ENCODE measurements around the gene NRIP1.

GRCh38 chr21:14962217-14962616 is 102.6 kb downstream of the NRIP1 start:
- TF ChIP-seq CTCF (IDR thresholded peaks at IDR 0.05 in 2 of 3, conservative IDR thresholded peaks at IDR 0.05 in 1 of 3; ENCODE audit: borderline replicate concordance in 1 of 3, insufficient read depth in 1 of 3, low read depth in 2 of 3, low read length in 2 of 3) = no peak
- TF ChIP-seq EZH2phosphoT487 (IDR thresholded peaks at IDR 0.05; ENCODE audit: borderline replicate concordance) = no peak
- no peak for TF ChIP-seq RAD21 (IDR thresholded peaks at IDR 0.05; ENCODE audit: low read depth)
- TF ChIP-seq SRF (IDR thresholded peaks at IDR 0.05; ENCODE audit: low read depth) = no peak
- TF ChIP-seq POLR2A (IDR thresholded peaks at IDR 0.05; ENCODE audit: borderline replicate concordance, extremely low read depth, insufficient read depth, insufficient read length) = no peak

Measured in HCT116 (cell line).